GM12891 (cell line): Measurements from ENCODE around the gene APAF1.

Source experiments
- POLR2A ChIP-seq: IDR thresholded peaks from 2 replicates; pipeline ENCODE4 v1.6.1; 2011; ENCODE audit warnings: low read depth, low read length, control low read depth
- TAF1 ChIP-seq: IDR thresholded peaks from 2 replicates; pipeline ENCODE4 v1.6.1; 2011; ENCODE audit warnings: low read depth, low read length, control low read depth

GRCh38 chr12:98770230-98770629 lies 125.1 kb downstream of the APAF1 start:
- TF ChIP-seq POLR2A (no peak), TAF1 (no peak)
